HUES48 (cell line): ENCODE measurements around the gene HDAC8.
A peak's percentile ranks its signal among the peaks of the same experiment; 100 is the strongest.

Source experiments
- H3K27ac ChIP-seq: one replicate; pipeline ENCODE4 v1.7.0; 2013; ENCODE audit warnings: low read depth, low read length, inconsistent platforms
- H3K27me3 ChIP-seq: 2 replicates; pipeline ENCODE4 v1.6.1; 2013; ENCODE audit warnings: mild to moderate bottlenecking, low read length; ENCODE audit not compliant: control insufficient read depth, insufficient read depth
- H3K36me3 ChIP-seq: 2 replicates; pipeline ENCODE4 v1.6.1; 2013; ENCODE audit warnings: low read length; ENCODE audit not compliant: control insufficient read depth, insufficient read depth
- H3K4me1 ChIP-seq: 2 replicates; pipeline ENCODE4 v1.6.1; 2013; ENCODE audit warnings: mild to moderate bottlenecking, low read length; ENCODE audit not compliant: control insufficient read depth, insufficient read depth
- H3K4me3 ChIP-seq: 2 replicates; pipeline ENCODE4 v1.5.1; 2013; ENCODE audit warnings: mild to moderate bottlenecking, low read depth, low read length
- H3K9ac ChIP-seq: 2 replicates; pipeline ENCODE4 v1.6.1; 2013; ENCODE audit warnings: mild to moderate bottlenecking, low read depth, low read length, moderate library complexity
- H3K9me3 ChIP-seq: 2 replicates; pipeline ENCODE4 v1.6.1; 2013; ENCODE audit warnings: low read length; ENCODE audit not compliant: control insufficient read depth, insufficient read depth

Gene HDAC8

GRCh38 chrX:72307646-72308051 is 265.0 kb downstream of the HDAC8 start:
- H3K9ac ChIP-seq: no peak overlapping the region
- peaks cover 12% of the 10 kb centered on the region; the same call in 1 of the 2 replicates for H3K4me1 ChIP-seq
- H3K27ac ChIP-seq: no peak overlapping the region
- peaks cover 78% of the 10 kb centered on the region for H3K27me3 ChIP-seq
- H3K9me3 ChIP-seq: peaks cover 10% of the 10 kb centered on the region; the same call in 1 of the 2 replicates
- peak overlapping the region; percentile 59 for H3K4me3 ChIP-seq
- no peaks in the 10 kb centered on the region for H3K36me3 ChIP-seq

- peak overlapping the region; percentile 59 for H3K4me3 ChIP-seq
- H3K36me3 ChIP-seq: no peaks in the 10 kb centered on the region
- no peak overlapping the region for H3K9ac ChIP-seq
- no peak overlapping the region for H3K27ac ChIP-seq
- H3K27me3 ChIP-seq: peaks cover 84% of the 10 kb centered on the region
- peaks cover 12% of the 10 kb centered on the region; the same call in 1 of the 2 replicates for H3K4me1 ChIP-seq
- H3K9me3 ChIP-seq: peaks cover 13% of the 10 kb centered on the region; the same call in 1 of the 2 replicates
Observed at GRCh38 chrX:72306851-72307645, 265.6 kb downstream of the HDAC8 start.

- H3K4me3 ChIP-seq: peak overlapping the region; percentile 59
- peaks cover 15% of the 10 kb centered on the region; the same call in 1 of the 2 replicates for H3K9me3 ChIP-seq
- no peaks in the 10 kb centered on the region for H3K36me3 ChIP-seq
- H3K9ac ChIP-seq: no peak overlapping the region
- no peak overlapping the region for H3K27ac ChIP-seq
- peaks cover 92% of the 10 kb centered on the region for H3K27me3 ChIP-seq
- peaks cover 12% of the 10 kb centered on the region; the same call in 1 of the 2 replicates for H3K4me1 ChIP-seq
Observed at GRCh38 chrX:72306085-72306801, 266.4 kb downstream of the HDAC8 start.

GRCh38 chrX:72305286-72306084 is 267.2 kb downstream of the HDAC8 start, which contains the start of gene CITED1:
CITED1 (minus strand) TSS chrX:72305914; CDS start chrX:72302869, 3,045 bp downstream.
- Histone ChIP-seq H3K9ac (no peak within 1 kb of the TSS), H3K4me1 (peaks cover 12% of the 10 kb centered on the region; the same call in 1 of the 2 replicates), H3K36me3 (no peaks in the 10 kb centered on the region), H3K27me3 (peaks cover 94% of the 10 kb centered on the region), H3K27ac (no peak within 1 kb of the TSS), H3K9me3 (peaks cover 15% of the 10 kb centered on the region; the same call in 1 of the 2 replicates), H3K4me3 (peak within 1 kb of the TSS; percentile 59)

- peaks cover 12% of the 10 kb centered on the region; the same call in 1 of the 2 replicates for H3K4me1 ChIP-seq
- H3K4me3 ChIP-seq: peak overlapping the region; percentile 57
- no peaks in the 10 kb centered on the region for H3K36me3 ChIP-seq
- H3K9me3 ChIP-seq: peaks cover 15% of the 10 kb centered on the region; the same call in 1 of the 2 replicates
- H3K27ac ChIP-seq: no peak overlapping the region
- H3K27me3 ChIP-seq: peaks cover 90% of the 10 kb centered on the region
- no peak overlapping the region for H3K9ac ChIP-seq
Observed at GRCh38 chrX:72304877-72305276, 267.8 kb downstream of the HDAC8 start.

GRCh38 chrX:72301781-72302180 is 270.9 kb downstream of the HDAC8 start:
- no peak overlapping the region for H3K9ac ChIP-seq

GRCh38 chrX:72299891-72300630 is 272.6 kb downstream of the HDAC8 start:
- Histone ChIP-seq H3K27me3 (peaks cover 51% of the 10 kb centered on the region), H3K4me3 (no peak overlapping the region), H3K36me3 (no peaks in the 10 kb centered on the region), H3K27ac (no peak overlapping the region), H3K4me1 (no peaks in the 10 kb centered on the region), H3K9me3 (peaks cover 22% of the 10 kb centered on the region; the same call in 1 of the 2 replicates), H3K9ac (no peak overlapping the region)

More at GRCh38 chrX:72301781-72302180, 270.9 kb downstream of the HDAC8 start:
- H3K36me3 ChIP-seq: no peaks in the 10 kb centered on the region
- peaks cover 64% of the 10 kb centered on the region for H3K27me3 ChIP-seq
- H3K4me1 ChIP-seq: no peaks in the 10 kb centered on the region
- no peak overlapping the region for H3K4me3 ChIP-seq
- H3K27ac ChIP-seq: no peak overlapping the region
- H3K9me3 ChIP-seq: peaks cover 22% of the 10 kb centered on the region; the same call in 1 of the 2 replicates

GRCh38 chrX:72297953-72298730 is 274.5 kb downstream of the HDAC8 start:
- H3K9ac ChIP-seq: no peak overlapping the region
- no peak overlapping the region for H3K4me3 ChIP-seq
- peaks cover 32% of the 10 kb centered on the region for H3K27me3 ChIP-seq
- H3K9me3 ChIP-seq: peaks cover 19% of the 10 kb centered on the region; the same call in 1 of the 2 replicates
- H3K36me3 ChIP-seq: no peaks in the 10 kb centered on the region
- no peaks in the 10 kb centered on the region for H3K4me1 ChIP-seq
- H3K27ac ChIP-seq: no peak overlapping the region

- H3K9ac ChIP-seq: no peak overlapping the region
- peaks cover 21% of the 10 kb centered on the region for H3K27me3 ChIP-seq
- no peak overlapping the region for H3K4me3 ChIP-seq
- H3K27ac ChIP-seq: no peak overlapping the region
- no peaks in the 10 kb centered on the region for H3K4me1 ChIP-seq
- no peaks in the 10 kb centered on the region for H3K36me3 ChIP-seq
- peaks cover 11% of the 10 kb centered on the region; the same call in 1 of the 2 replicates for H3K9me3 ChIP-seq
Observed at GRCh38 chrX:72296991-72297390, 275.7 kb downstream of the HDAC8 start.
